Measurements from ENCODE around the gene PLIN3. TPM values are rescaled to one million over a fixed set of nuclear protein-coding genes. Genes with fewer than 3 reads are reported as not detected.

Gene PLIN3
- total and polyA plus RNA-seq, 2 of the 4 experiments (the other 2 are of a cell fraction), result 147 to 246 TPM

GRCh38 chr19:4889034-4889815, 21.8 kb upstream of the PLIN3 start:
- Histone ChIP-seq H3K27ac (ENCODE audit: insufficient read depth, low read length) (no peak overlapping the region), H3K4me2 (ENCODE audit: low read depth, low read length) (no peak overlapping the region), H4K91ac (ENCODE audit: insufficient read depth, low read depth, low read length) (no peak overlapping the region), H3K4ac (ENCODE audit: low read depth, low read length) (no peak overlapping the region), H4K20me1 (ENCODE audit: insufficient read depth, low read length) (no peaks in the 10 kb centered on the region), H3K23ac (ENCODE audit: low read depth, low read length) (no peak overlapping the region), H2AFZ (replicated peaks; ENCODE audit: low read length, poor library complexity) (peak overlapping the region; percentile 65), H2AK5ac (ENCODE audit: low read depth, low read length) (no peak overlapping the region), H3K9me1 (ENCODE audit: insufficient read depth, low read length) (peaks cover 4% of the 10 kb centered on the region; the same call in 1 of the 2 replicates), H3K14ac (replicated peaks; ENCODE audit: low read depth, low read length) (no peak overlapping the region), H3K36me3 (ENCODE audit: control insufficient read depth, insufficient read depth, low read length) (no peaks in the 10 kb centered on the region), H3K56ac (ENCODE audit: extremely low read depth, insufficient read depth, low read length) (no peak overlapping the region), H2BK15ac (ENCODE audit: low read depth, low read length) (no peak overlapping the region; the same call in 2 of the 3 replicates), H3K18ac (ENCODE audit: low read depth, low read length) (no peak overlapping the region), H3K9ac (ENCODE audit: low read depth, low read length) (no peak overlapping the region), H4K8ac (ENCODE audit: low read depth in 2 of 2, low read length in 2 of 2) (no peak overlapping the region), H2BK5ac (ENCODE audit: low read depth, low read length, poor library complexity, severe bottlenecking) (no peak overlapping the region), H4K5ac (ENCODE audit: low read depth, low read length) (no peak overlapping the region), H2BK20ac (ENCODE audit: low read depth, low read length) (peak overlapping the region; percentile 9; the same call in 1 of the 2 replicates), H3K4me1 (ENCODE audit: control insufficient read depth, insufficient read depth, low read length) (no peaks in the 10 kb centered on the region), H3K27me3 (ENCODE audit: control insufficient read depth, insufficient read depth, low read length) (no peaks in the 10 kb centered on the region), H2AK9ac (replicated peaks; ENCODE audit: low read depth, low read length, poor library complexity) (no peak overlapping the region), H3K9me3 (ENCODE audit: control insufficient read depth, insufficient read depth, low read length) (no peaks in the 10 kb centered on the region), H3K4me3 (ENCODE audit: insufficient read depth, low read depth, low read length) (no peak overlapping the region), H2BK120ac (ENCODE audit: low read depth, low read length) (no peak overlapping the region), H3K79me1 (ENCODE audit: low read depth in 1 of 2, low read length in 2 of 2) (no peaks in the 10 kb centered on the region)
- no TSS peak for BruUV-seq (replicated peaks)
- DNase-seq, result peak; percentile 83
- in situ Hi-C loops (cut with MboI; ENCODE audit: low sequenced_read_pairs) (no loop called here), dilution Hi-C loops (cut with HindIII; ENCODE audit: low sequenced_read_pairs, unreplicated experiment) (no loop called here), intact Hi-C loops (cut with micrococcal nuclease) (no loop called here)
- ChIA-PET POLR2A (ENCODE audit: unreplicated experiment) (no interaction called here), CTCF (interaction anchor here (0.6 kb wide), 1 partner anchor 10 kb away, joined by 3 read pairs; no protein-coding TSS in a partner anchor)
- WGBS, 2 experiments (ENCODE audit: extremely low coverage in 2 of 2, insufficient read length in 1 of 2), result no CpG with 5 or more reads among the region's 14 CpGs
- peak; percentile 62 for ATAC-seq (ENCODE audit: low read depth)
- TF ChIP-seq BHLHE40 (IDR thresholded peaks at IDR 0.05; ENCODE audit: low read depth, low read length), result no peak
- TF ChIP-seq NFE2L2 (IDR thresholded peaks at IDR 0.05; ENCODE audit: low read depth, low read length), result no peak
- no peak for TF ChIP-seq CTCF (conservative IDR thresholded peaks at IDR 0.05; ENCODE audit: low read depth, low read length)
- TF ChIP-seq MAZ (IDR thresholded peaks at IDR 0.05; ENCODE audit: borderline replicate concordance, low read depth, low read length), result no peak
- no peak for TF ChIP-seq RFX5 (IDR thresholded peaks at IDR 0.05; ENCODE audit: low read depth, low read length)
- no peak for TF ChIP-seq MAFK (IDR thresholded peaks at IDR 0.05; ENCODE audit: low read depth, low read length)
- TF ChIP-seq ELK1 (IDR thresholded peaks at IDR 0.05; ENCODE audit: borderline replicate concordance, low read depth, low read length), result no peak
- TF ChIP-seq MXI1 (IDR thresholded peaks at IDR 0.05; ENCODE audit: borderline replicate concordance, low read depth, low read length), result no peak
- no peak for TF ChIP-seq SMC3 (IDR thresholded peaks at IDR 0.05; ENCODE audit: low read depth, low read length)
- no peak for TF ChIP-seq RAD21 (IDR thresholded peaks at IDR 0.05; ENCODE audit: low read length)
- no peak for TF ChIP-seq CEBPB (IDR thresholded peaks at IDR 0.05; ENCODE audit: low read depth, low read length)
- no peak for TF ChIP-seq USF2 (IDR thresholded peaks at IDR 0.05; ENCODE audit: low read depth, low read length)
- TF ChIP-seq RCOR1 (IDR thresholded peaks at IDR 0.05; ENCODE audit: insufficient replicate concordance, low read length), result no peak
- TF ChIP-seq POLR2A (IDR thresholded peaks at IDR 0.05; ENCODE audit: low read depth, low read length), result no peak
- no peak for TF ChIP-seq CHD1 (IDR thresholded peaks at IDR 0.05; ENCODE audit: low read depth, low read length)

Data from IMR-90 (cell line).